PC-3 (cell line): ENCODE data around the gene CLTCL1. TPM values are rescaled to one million over a fixed set of nuclear protein-coding genes. Genes with fewer than 3 reads are reported as not detected.
"Not testable (repeated sequence)": the region's sequence is repeated elsewhere in the genome, so short reads cannot be mapped to it uniquely, and the experiment has no call there.

ENCODE experiments used
- ATAC-seq: fragments of 200-7000 bp; cut with Tn5 transposase; 2 replicates; pipeline ENCODE4 v1.9.1; 2020; ENCODE audit warnings: mild to moderate bottlenecking, moderate library complexity
- BruUV-seq: library from RNA; stranded (reverse); fragments of 400-500 nt; replicated peaks from 2 replicates; lab custom pipeline; 2021; lab: Mats Ljungman, UMichigan
- CTCF ChIA-PET: fragments of 300-600 bp; sonication (Branson Sonifier 250); formaldehyde crosslinking; loops from one replicate; lab custom pipeline; 2022; ENCODE audit warnings: antibody characterized with exemption; lab: Charles Lee
- POLR2A ChIA-PET: fragments of 300-600 bp; sonication (Branson Sonifier 250); formaldehyde crosslinking; loops from one replicate; lab custom pipeline; 2022; ENCODE audit warnings: antibody characterized with exemption; ENCODE audit not compliant: unreplicated experiment; lab: Charles Lee
- DNase-seq: peaks from one replicate; pipeline ENCODE4 v3.0.0-alpha.2; 2015
- H2AFZ ChIP-seq: fragments of 300-600 bp; sonication (generic); 2 replicates; pipeline ENCODE4 v1.6.0; 2016; ENCODE audit warnings: antibody characterized with exemption, low read length
- H3F3A ChIP-seq: fragments of 300-600 bp; sonication (generic); one replicate; pipeline ENCODE4 v1.6.0; 2017; ENCODE audit warnings: antibody characterized with exemption, low read length, control low read depth, mild to moderate bottlenecking; ENCODE audit not compliant: unreplicated experiment
- H3K27ac ChIP-seq: fragments of 300-600 bp; sonication (generic); 2 replicates; pipeline ENCODE4 v1.5.1; 2016; ENCODE audit warnings: mild to moderate bottlenecking, low read length
- H3K27me3 ChIP-seq: fragments of 300-600 bp; sonication (generic); 2 replicates; pipeline ENCODE4 v1.6.1; 2016; ENCODE audit warnings: low read length, mixed read lengths
- H3K36me3 ChIP-seq: fragments of 300-600 bp; sonication (generic); 2 replicates; pipeline ENCODE4 v1.6.1; 2016; ENCODE audit warnings: low read depth, mixed run types, low read length, mixed read lengths
- H3K4me1 ChIP-seq: fragments of 300-600 bp; sonication (generic); 2 replicates; pipeline ENCODE4 v1.5.1; 2016; ENCODE audit warnings: low read length; ENCODE audit not compliant: insufficient read depth
- H3K4me2 ChIP-seq: fragments of 300-600 bp; sonication (generic); 2 replicates; pipeline ENCODE4 v1.6.0; 2016; ENCODE audit warnings: low read length
- H3K4me3 ChIP-seq: fragments of 300-600 bp; sonication (generic); 2 replicates; pipeline ENCODE4 v1.5.1; 2016; ENCODE audit warnings: mild to moderate bottlenecking, low read length, mixed read lengths
- H3K79me2 ChIP-seq: fragments of 300-600 bp; sonication (generic); 2 replicates; pipeline ENCODE4 v1.6.1; 2017; ENCODE audit warnings: low read length, mixed read lengths
- H3K9ac ChIP-seq: fragments of 300-600 bp; sonication (generic); 2 replicates; pipeline ENCODE4 v1.6.0; 2016; ENCODE audit warnings: mild to moderate bottlenecking, low read length
- H3K9me2 ChIP-seq: fragments of 300-600 bp; sonication (generic); replicated peaks from 2 replicates; pipeline ENCODE4 v1.6.1; 2016; ENCODE audit warnings: mixed run types, low read length, mixed read lengths
- H3K9me3 ChIP-seq: fragments of 300-600 bp; sonication (generic); 2 replicates; pipeline ENCODE4 v1.6.1; 2016; ENCODE audit warnings: low read length, mixed read lengths
- H4K20me1 ChIP-seq: fragments of 300-600 bp; sonication (generic); 2 replicates; pipeline ENCODE4 v1.6.1; 2016; ENCODE audit warnings: low read length, mixed read lengths
- EZH2 ChIP-seq: fragments of 300-600 bp; sonication (generic); IDR thresholded peaks from one replicate; pipeline ENCODE4 v1.6.1; 2017; ENCODE audit warnings: antibody characterized with exemption, mild to moderate bottlenecking, low read length; ENCODE audit not compliant: unreplicated experiment
- EZH2phosphoT487 ChIP-seq: fragments of 300-600 bp; sonication (generic); IDR thresholded peaks from 2 replicates; pipeline ENCODE4 v1.6.1; 2018; ENCODE audit warnings: mild to moderate bottlenecking, antibody characterized with exemption, low read length, borderline replicate concordance
- intact Hi-C: fragments of 100-400 bp; cut with micrococcal nuclease; formaldehyde crosslinking; loops from 2 replicates; pipeline ENCODE4 v1.9.0; 2023
- total RNA-seq: library from RNA; depleted of rRNA; stranded (reverse); fragments of >200 nt; gene quantifications from 2 replicates; pipeline ENCODE4 v1.2.3, GENCODE V29; 2014
- TF ChIP-seq, protein P1 (sequence below): fragments of 300-600 bp; sonication (generic); conservative IDR thresholded peaks from 2 replicates; pipeline ENCODE4 v1.5.1; 2017; ENCODE audit warnings: antibody characterized with exemption, low read depth, mild to moderate bottlenecking, low read length

Gene CLTCL1
- total RNA-seq, 1 experiment from 2014 or later = 5.5 TPM

DNA sequence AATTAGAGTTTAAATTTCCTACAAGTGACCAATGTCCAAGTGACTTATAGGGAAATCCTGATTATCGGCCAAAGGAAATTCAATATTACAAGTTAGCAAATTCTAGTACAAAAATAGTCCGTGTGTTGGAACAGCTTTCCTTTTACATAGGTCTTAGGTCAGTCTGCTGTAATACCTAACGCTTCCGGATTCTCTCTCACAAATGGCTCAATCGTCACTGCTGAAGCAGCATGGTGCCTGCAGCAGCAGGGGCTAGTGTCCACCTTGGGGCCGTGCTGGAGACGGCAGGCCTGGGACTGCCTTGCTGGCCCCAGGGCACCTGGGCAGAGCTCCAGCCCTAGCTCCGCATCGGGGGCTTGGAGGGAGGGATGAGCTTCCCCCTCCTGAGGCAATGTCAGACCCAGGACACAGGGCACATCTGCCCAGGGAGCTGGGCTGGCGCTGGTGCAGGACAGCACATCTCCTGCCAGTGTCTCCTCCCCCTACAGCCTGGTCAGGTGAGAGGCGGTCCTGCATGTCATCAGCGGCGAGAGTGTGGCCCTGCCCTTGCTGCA, 39.4 kb upstream of the CLTCL1 start:
- Histone ChIP-seq H3K36me3 (peaks cover 25% of the 10 kb centered on the region), H3K27ac (no peak overlapping the region), H3K9me2 (no peaks in the 10 kb centered on the region), H3F3A (no peaks in the 10 kb centered on the region), H3K4me2 (no peak overlapping the region), H3K4me3 (no peak overlapping the region), H3K9ac (no peak overlapping the region), H3K9me3 (peaks cover 3% of the 10 kb centered on the region; the same call in 1 of the 2 replicates), H4K20me1 (no peaks in the 10 kb centered on the region), H3K4me1 (no peaks in the 10 kb centered on the region), H2AFZ (no peak overlapping the region), H3K27me3 (no peaks in the 10 kb centered on the region), H3K79me2 (no peaks in the 10 kb centered on the region)
- CTCF ChIA-PET = no interaction called here
- ATAC-seq = no peak
- POLR2A ChIA-PET = no interaction called here
- TF ChIP-seq EZH2phosphoT487 (no peak), EZH2 (no peak)
- TF ChIP-seq, protein P1, sequence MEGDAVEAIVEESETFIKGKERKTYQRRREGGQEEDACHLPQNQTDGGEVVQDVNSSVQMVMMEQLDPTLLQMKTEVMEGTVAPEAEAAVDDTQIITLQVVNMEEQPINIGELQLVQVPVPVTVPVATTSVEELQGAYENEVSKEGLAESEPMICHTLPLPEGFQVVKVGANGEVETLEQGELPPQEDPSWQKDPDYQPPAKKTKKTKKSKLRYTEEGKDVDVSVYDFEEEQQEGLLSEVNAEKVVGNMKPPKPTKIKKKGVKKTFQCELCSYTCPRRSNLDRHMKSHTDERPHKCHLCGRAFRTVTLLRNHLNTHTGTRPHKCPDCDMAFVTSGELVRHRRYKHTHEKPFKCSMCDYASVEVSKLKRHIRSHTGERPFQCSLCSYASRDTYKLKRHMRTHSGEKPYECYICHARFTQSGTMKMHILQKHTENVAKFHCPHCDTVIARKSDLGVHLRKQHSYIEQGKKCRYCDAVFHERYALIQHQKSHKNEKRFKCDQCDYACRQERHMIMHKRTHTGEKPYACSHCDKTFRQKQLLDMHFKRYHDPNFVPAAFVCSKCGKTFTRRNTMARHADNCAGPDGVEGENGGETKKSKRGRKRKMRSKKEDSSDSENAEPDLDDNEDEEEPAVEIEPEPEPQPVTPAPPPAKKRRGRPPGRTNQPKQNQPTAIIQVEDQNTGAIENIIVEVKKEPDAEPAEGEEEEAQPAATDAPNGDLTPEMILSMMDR = no peak
- BruUV-seq = TSS peak; percentile 16
- no peak for DNase-seq
- intact Hi-C loops = no loop called here

DNA sequence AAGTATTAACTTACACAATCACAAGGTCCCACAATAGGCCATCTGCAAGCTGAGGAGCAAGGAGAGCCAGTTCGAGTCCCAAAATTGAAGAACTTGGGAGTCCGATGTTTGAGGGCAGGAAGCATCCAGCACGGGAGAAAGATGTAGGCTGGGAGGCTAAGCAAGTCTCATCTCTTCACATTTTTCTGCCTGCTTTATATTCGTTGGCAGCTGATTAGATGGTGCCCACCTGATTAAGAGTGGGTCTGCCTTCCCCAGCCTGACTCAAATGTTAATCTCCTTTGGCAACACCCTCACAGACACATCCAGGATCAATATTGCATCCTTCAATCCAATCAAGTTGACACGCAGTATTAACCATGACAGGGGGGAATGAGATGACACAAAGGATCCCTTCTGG, 38.7 kb upstream of the CLTCL1 start:
- ATAC-seq, DNase-seq, H3K27ac ChIP-seq, H3K4me1 ChIP-seq, H3K4me2 ChIP-seq, BruUV-seq, H3K4me3 ChIP-seq, CTCF ChIA-PET, H3K79me2 ChIP-seq, POLR2A ChIA-PET, intact Hi-C loops, H3K27me3 ChIP-seq, H3F3A ChIP-seq, H4K20me1 ChIP-seq, H3K9ac ChIP-seq, H3K9me2 ChIP-seq, H2AFZ ChIP-seq, H3K9me3 ChIP-seq: not testable (repeated sequence)
- H3K36me3 ChIP-seq = peaks cover 19% of the 10 kb centered on the region

DNA sequence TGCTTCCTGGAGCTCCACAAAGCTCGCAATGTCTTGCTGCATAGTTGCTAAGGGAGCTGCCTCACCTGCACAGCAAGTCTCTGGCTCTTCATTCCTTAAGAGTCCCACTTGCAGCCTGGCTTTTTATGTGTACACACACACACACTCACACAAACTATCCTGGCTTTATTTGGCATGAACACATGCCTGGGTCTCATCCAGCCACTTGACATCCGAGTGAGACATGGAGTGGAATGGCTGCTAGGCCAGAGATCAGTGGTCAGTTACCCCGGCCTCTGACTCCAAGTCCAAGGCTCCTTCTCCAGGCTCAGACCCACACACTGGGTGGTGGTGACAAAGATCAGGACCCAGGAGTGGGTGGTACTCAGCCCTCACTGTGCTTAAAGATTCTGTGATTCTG, 37.9 kb upstream of the CLTCL1 start:
- Histone ChIP-seq H3K4me3 (no peak overlapping the region), H3F3A (no peaks in the 10 kb centered on the region), H3K27ac (no peak overlapping the region), H4K20me1 (no peaks in the 10 kb centered on the region), H2AFZ (no peak overlapping the region), H3K9ac (no peak overlapping the region), H3K9me2 (no peaks in the 10 kb centered on the region), H3K9me3 (peaks cover 3% of the 10 kb centered on the region; the same call in 1 of the 2 replicates), H3K36me3 (peaks cover 12% of the 10 kb centered on the region), H3K27me3 (no peaks in the 10 kb centered on the region), H3K4me2 (no peak overlapping the region), H3K79me2 (no peaks in the 10 kb centered on the region), H3K4me1 (no peaks in the 10 kb centered on the region)
- ChIA-PET CTCF (no interaction called here), POLR2A (no interaction called here)
- BruUV-seq = no TSS peak
- ATAC-seq (no peak), DNase-seq (no peak)
- intact Hi-C loops = no loop called here
- TF ChIP-seq EZH2 = no peak
- TF ChIP-seq EZH2phosphoT487 = no peak
- TF ChIP-seq, protein P1 = no peak
